H1 (cell line): ENCODE results near the gene FAM50B.

Experiments used
- ASH2L ChIP-seq: fragments of 200-600, 300-600 bp; sonication (generic); IDR thresholded peaks from one replicate; pipeline ENCODE4 v1.7.1; 2017; ENCODE audit warnings: low read length
- CEBPB ChIP-seq: IDR thresholded peaks from 2 replicates; pipeline ENCODE4 v1.6.1; 2012; ENCODE audit warnings: low read depth, low read length
- EZH2 ChIP-seq: fragments of 200-600 bp; sonication (generic); IDR thresholded peaks from 2 replicates; pipeline ENCODE4 v1.7.1; 2012; ENCODE audit warnings: low read depth, mild to moderate bottlenecking, moderate library complexity, low read length, inconsistent platforms; ENCODE audit not compliant: severe bottlenecking
- JUND ChIP-seq: IDR thresholded peaks from 2 replicates; pipeline ENCODE4 v1.6.1; 2011; ENCODE audit warnings: mild to moderate bottlenecking, improper control_type of control experiment, low read length
- KDM1A ChIP-seq: fragments of 200-600, 300-600 bp; sonication (generic); IDR thresholded peaks from 2 replicates; pipeline ENCODE4 v1.7.1; 2016; ENCODE audit warnings: mild to moderate bottlenecking, low read length, borderline replicate concordance
- NANOG ChIP-seq: IDR thresholded peaks from 2 replicates; pipeline ENCODE4 v1.6.1; 2011; ENCODE audit warnings: low read length, low read depth, mild to moderate bottlenecking, inconsistent platforms; ENCODE audit not compliant: insufficient read depth, poor library complexity, severe bottlenecking
- NRF1 ChIP-seq: IDR thresholded peaks from 2 replicates; pipeline ENCODE4 v1.6.1; 2011; ENCODE audit warnings: mild to moderate bottlenecking, low read depth, low read length, improper control_type of control experiment
- POLR2A ChIP-seq, 2 experiments: IDR thresholded peaks; 1 replicate in 1 of 2; 2 replicates in 1 of 2; pipeline ENCODE4 v1.6.1; 2011; ENCODE audit warnings: low read depth in 2 of 2, low read length in 2 of 2, mild to moderate bottlenecking in 2 of 2; ENCODE audit errors: control extremely low read depth in 1 of 2
- RAD21 ChIP-seq, 2 experiments: IDR thresholded peaks in 1 of 2; conservative IDR thresholded peaks in 1 of 2; 2 replicates each; pipeline ENCODE4 v1.6.1; 2011; ENCODE audit warnings: low read depth in 2 of 2, low read length in 2 of 2, improper control_type of control experiment in 1 of 2, inconsistent platforms in 1 of 2, mild to moderate bottlenecking in 1 of 2, moderate library complexity in 1 of 2
- RBBP5 ChIP-seq: IDR thresholded peaks from 2 replicates; pipeline ENCODE4 v1.7.1; 2012; ENCODE audit warnings: low read depth, mild to moderate bottlenecking, inconsistent platforms, low read length, moderate library complexity, borderline replicate concordance
- ZNF274 ChIP-seq: IDR thresholded peaks from 2 replicates; pipeline ENCODE4 v1.7.0; 2012; ENCODE audit warnings: low read length, borderline replicate concordance; ENCODE audit errors: extremely low read depth
- TF ChIP-seq, protein P1 (sequence below): IDR thresholded peaks from 2 replicates; pipeline ENCODE4 v1.6.1; 2012; ENCODE audit warnings: inconsistent platforms
- TF ChIP-seq, protein P2 (sequence below), 3 experiments: IDR thresholded peaks; 1 replicate in 2 of 3; 2 replicates in 1 of 3; pipeline versions ENCODE4 v1.5.1 to v1.6.1; 2011; ENCODE audit warnings: low read length in 3 of 3, mild to moderate bottlenecking in 3 of 3, inconsistent platforms in 2 of 3, low read depth in 1 of 3, moderate library complexity in 1 of 3; ENCODE audit not compliant: insufficient read depth in 1 of 3; ENCODE audit errors: control extremely low read depth in 1 of 3
- TF ChIP-seq, protein P3 (sequence below): IDR thresholded peaks from 2 replicates; pipeline ENCODE4 v1.6.1; 2012; ENCODE audit warnings: inconsistent platforms

DNA sequence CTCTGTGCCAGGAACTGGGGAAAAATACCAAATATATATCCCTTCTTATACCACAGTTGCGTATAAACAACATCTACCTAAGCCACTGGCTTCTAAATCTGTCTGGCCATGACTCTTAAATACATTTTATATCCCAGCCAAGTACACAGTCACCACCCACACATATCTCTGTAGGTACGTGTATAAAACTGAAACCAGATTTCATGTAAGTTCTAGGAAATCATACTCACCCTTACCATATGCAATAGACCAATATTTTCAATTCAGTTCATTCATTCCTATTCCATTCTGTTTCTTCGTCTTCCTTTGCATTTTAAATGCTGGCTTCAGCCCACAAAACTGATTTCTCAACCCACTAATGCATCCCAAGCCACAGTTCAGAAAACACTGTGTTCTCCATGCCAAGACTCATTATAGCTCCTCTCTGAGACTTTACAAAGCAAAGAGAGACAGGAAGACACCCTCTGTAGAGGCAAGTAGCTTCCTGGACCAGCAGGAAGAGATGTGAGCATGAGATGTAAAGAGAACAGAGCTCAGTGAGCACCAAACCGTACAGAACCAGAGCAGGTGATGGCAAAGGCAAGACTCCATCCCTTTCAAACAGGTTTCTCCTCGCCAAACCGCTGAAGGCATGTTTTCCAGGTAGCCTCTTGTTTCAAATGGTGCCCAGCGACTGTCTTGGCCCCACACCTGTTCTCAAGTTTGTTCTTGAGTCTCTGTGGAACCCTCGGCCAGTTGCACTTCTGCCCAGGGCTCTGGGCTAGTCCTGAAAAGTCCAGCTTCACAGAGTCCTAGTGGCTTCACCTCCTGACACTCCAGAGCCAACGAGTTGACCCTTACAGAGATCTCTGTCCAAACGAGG is 18.7 kb downstream of the FAM50B start:
- no peak for TF ChIP-seq RAD21 (IDR thresholded peaks at IDR 0.05 in 1 of 2, conservative IDR thresholded peaks at IDR 0.05 in 1 of 2; ENCODE audit: low read depth in 2 of 2, low read length in 2 of 2)
- TF ChIP-seq, protein P1, sequence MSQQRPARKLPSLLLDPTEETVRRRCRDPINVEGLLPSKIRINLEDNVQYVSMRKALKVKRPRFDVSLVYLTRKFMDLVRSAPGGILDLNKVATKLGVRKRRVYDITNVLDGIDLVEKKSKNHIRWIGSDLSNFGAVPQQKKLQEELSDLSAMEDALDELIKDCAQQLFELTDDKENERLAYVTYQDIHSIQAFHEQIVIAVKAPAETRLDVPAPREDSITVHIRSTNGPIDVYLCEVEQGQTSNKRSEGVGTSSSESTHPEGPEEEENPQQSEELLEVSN, result no peak
- no peak for TF ChIP-seq POLR2A (IDR thresholded peaks at IDR 0.05; ENCODE audit: control extremely low read depth in 1 of 2, low read depth in 2 of 2, low read length in 2 of 2)
- TF ChIP-seq EZH2, result no peak
- TF ChIP-seq, protein P2, sequence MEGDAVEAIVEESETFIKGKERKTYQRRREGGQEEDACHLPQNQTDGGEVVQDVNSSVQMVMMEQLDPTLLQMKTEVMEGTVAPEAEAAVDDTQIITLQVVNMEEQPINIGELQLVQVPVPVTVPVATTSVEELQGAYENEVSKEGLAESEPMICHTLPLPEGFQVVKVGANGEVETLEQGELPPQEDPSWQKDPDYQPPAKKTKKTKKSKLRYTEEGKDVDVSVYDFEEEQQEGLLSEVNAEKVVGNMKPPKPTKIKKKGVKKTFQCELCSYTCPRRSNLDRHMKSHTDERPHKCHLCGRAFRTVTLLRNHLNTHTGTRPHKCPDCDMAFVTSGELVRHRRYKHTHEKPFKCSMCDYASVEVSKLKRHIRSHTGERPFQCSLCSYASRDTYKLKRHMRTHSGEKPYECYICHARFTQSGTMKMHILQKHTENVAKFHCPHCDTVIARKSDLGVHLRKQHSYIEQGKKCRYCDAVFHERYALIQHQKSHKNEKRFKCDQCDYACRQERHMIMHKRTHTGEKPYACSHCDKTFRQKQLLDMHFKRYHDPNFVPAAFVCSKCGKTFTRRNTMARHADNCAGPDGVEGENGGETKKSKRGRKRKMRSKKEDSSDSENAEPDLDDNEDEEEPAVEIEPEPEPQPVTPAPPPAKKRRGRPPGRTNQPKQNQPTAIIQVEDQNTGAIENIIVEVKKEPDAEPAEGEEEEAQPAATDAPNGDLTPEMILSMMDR (IDR thresholded peaks at IDR 0.05; ENCODE audit: control extremely low read depth in 1 of 3, insufficient read depth in 1 of 3, low read depth in 1 of 3, low read length in 3 of 3), result no peak
- TF ChIP-seq NRF1, result no peak
- no peak for TF ChIP-seq NANOG
- TF ChIP-seq JUND, result no peak
- TF ChIP-seq ZNF274, result no peak
- TF ChIP-seq, protein P3, sequence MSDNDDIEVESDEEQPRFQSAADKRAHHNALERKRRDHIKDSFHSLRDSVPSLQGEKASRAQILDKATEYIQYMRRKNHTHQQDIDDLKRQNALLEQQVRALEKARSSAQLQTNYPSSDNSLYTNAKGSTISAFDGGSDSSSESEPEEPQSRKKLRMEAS, result no peak
- TF ChIP-seq KDM1A, result no peak
- no peak for TF ChIP-seq CEBPB
- no peak for TF ChIP-seq RBBP5
- no peak for TF ChIP-seq ASH2L
